ENCODE results near the gene BAAT.
"Not testable (repeated sequence)": the region's sequence is repeated elsewhere in the genome, so short reads cannot be mapped to it uniquely, and the experiment has no call there.

BAAT gene

DNA sequence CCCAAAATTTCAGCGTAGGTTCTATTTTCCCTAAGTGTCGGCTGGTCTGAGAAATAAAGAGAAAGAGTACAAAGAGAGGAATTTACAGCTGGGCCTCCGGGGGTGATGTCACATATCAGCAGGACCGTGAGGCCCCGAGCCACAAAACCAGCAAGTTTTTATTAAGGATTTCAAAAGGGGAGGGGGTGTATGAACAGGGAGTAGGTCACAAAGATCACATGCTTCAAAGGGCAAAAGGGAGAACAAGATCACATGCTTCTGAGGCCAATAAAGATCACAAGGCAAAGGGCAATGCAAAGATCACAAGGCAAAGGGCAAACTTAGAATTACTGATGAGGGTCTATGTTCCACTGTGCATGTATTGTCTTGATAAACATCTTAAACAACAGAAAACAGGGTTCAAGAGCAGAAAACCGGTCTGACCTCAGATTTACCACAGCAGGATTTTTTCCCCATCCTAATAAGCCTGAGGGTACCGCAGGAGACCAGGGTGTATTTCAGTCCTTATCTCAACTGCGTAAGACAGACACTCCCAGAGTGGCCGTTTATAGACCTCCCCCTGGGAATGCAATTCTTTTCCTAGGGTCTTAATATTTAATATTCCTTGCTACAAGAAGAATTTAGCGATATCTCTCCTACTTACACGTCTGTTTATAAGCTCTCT lies at the start of gene BAAT:
BAAT (minus strand) TSS at position 134 of the 664 bp plus-strand sequence. CDS start 13,602 bp downstream, outside the sequence.
- not testable (repeated sequence) for DNase-seq (ENCODE audit: low spot score)

DNA sequence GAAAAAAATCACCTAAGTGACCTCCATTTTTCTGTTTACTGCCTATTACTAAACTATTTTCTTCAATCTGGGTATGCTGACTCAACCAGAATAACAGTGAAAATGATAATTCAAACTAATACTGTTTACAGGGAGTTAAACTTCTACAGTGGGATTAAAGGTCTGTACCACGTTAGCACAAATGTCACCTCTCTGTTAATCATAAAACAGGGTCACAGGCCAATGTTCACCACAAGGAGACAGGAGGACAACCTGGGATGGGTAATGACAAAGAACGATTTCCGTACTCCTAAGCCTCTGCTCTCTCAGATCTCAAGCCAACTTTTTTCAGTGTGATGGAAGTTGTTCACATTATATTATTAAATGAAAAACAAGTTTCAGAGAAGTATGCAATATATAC lies 48.4 kb upstream of the BAAT start:
- DNase-seq (ENCODE audit: low spot score), result no peak

GRCh38 chr9:101432740-101433139 lies 47.9 kb upstream of the BAAT start:
- DNase-seq (ENCODE audit: low spot score), result no peak

DNA sequence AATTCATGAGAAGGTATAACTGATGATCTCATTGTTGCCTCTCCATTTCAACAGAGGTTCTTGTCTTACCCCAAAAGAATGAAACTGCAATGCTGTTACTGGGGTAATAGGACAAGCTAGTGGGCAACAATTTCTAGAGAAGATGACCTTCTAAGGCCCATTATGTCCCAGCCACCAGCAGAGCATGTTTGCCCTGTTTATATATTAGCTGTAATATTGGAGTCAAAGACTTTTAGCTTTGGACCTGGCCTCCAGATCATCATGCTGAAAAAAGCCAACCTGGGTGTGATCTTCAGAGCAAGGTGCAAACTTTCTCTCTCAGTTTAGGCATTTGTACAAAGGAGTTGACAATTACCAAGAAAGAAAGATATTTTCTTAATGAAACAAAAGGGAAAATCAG lies 47.4 kb upstream of the BAAT start:
- no peak for DNase-seq (ENCODE audit: low spot score)

- no peak for DNase-seq (ENCODE audit: low spot score)
Measured at GRCh38 chr9:101429736-101430135, 44.9 kb upstream of the BAAT start.

GRCh38 chr9:101428909-101429308 lies 44.1 kb upstream of the BAAT start:
- no peak for DNase-seq (ENCODE audit: low spot score)

DNA sequence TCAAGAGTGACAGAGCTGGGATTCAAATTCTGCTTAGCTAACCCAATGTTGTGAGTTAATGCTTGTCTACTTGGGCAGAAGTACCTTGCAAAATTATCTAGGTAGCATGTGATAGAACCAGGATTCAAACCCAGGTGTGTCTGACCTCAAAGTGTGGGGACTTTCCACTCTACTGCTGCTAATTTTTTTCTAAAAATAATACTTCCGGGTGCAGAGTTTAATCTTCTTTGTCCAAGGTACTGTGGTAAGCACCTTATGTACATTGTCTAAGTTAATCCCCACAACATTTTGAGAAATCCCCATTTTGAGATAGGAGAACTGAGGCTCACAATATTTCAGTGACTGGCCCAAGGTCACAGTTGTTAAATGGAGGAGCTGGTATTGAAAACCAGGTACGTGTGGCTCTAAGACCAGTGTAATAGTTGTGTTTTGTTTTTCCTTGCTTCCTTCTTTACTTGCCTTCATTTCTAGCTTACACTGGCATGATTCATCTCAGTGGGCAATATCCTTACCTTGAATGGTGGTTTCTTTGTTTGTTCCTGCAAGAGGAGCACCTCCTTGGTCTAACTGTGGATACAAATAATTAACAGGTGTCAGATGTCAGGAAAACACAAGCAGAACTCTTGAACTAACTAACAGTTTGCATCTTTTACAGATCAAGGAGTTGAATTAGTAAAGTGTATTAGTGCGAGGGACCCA lies 43.3 kb upstream of the BAAT start:
- DNase-seq (ENCODE audit: low spot score), result no peak

DNA sequence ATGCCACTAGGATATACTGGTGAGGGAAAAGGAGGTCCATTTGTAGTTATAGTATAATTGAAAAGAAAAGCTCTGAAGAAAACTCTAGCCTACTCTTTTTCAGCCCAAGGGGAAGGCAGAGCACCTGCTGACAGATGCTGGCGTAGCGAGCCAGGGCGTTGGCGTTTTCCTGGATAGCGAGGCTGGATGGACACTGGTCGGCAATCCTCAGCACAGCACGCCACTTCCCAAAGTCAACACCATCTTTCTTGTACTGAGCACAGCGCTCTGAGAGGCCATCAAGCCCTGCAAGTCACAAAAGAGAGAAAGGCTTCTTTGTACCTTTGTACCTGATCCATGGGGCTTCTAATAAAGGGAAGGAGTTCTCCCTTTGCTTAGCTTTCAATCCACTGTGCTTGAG lies 42.6 kb upstream of the BAAT start:
- no peak for DNase-seq (ENCODE audit: low spot score)

DNA sequence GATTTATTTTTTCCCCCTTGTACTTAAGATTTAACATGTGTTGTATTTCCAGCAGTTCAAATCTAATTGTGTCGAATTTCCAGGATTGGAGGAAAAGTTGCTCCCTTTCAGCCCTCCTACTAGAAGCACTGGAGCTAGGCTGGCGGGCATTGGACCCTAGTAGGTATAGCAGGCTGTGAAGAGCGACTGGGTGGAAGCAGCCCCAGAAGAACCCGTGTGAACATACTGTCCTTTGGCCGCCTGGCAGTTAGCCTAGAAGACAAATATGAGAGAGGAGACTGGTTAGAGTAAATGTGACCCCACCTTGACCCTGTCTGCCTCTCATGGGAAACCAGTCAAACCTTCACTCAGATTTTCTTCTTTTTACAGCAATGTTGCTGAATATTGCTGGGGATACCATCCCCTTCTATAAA lies 36.9 kb upstream of the BAAT start:
- no peak for DNase-seq (ENCODE audit: low spot score)

DNA sequence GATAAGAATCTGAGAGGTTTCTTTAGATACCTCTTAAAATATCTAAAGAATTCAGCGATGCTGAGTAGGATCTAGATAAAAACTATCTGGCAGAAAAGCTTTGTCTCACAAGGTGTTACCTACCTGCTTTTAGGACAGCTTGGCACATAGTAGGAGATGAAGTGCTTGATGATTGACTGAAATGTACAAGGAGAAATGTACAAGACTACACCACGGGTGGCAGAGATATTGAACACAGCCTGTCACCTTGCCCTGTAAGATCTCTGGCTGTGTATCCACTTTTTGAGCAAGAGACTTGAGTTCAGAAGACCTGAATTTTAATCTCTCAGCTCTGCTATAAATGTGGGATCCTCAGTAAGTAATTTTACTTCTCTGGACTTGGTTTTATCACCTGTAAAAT lies 35.1 kb upstream of the BAAT start:
- DNase-seq (ENCODE audit: low spot score), result no peak

GRCh38 chr9:101418518-101419430 lies 34.0 kb upstream of the BAAT start:
- DNase-seq (ENCODE audit: low spot score), result no peak

- no peak for DNase-seq (ENCODE audit: low spot score)
Measured at GRCh38 chr9:101417977-101418376, 33.2 kb upstream of the BAAT start.

- no peak for DNase-seq (ENCODE audit: low spot score)
Measured at GRCh38 chr9:101417389-101417788, 32.6 kb upstream of the BAAT start.

GRCh38 chr9:101415578-101415977 lies 30.8 kb upstream of the BAAT start:
- DNase-seq (ENCODE audit: low spot score), result no peak

- no peak for DNase-seq (ENCODE audit: low spot score)
Measured at GRCh38 chr9:101414839-101415238, 30.0 kb upstream of the BAAT start.

- DNase-seq (ENCODE audit: low spot score), result no peak
Measured at GRCh38 chr9:101409079-101409477, 24.3 kb upstream of the BAAT start.

DNA sequence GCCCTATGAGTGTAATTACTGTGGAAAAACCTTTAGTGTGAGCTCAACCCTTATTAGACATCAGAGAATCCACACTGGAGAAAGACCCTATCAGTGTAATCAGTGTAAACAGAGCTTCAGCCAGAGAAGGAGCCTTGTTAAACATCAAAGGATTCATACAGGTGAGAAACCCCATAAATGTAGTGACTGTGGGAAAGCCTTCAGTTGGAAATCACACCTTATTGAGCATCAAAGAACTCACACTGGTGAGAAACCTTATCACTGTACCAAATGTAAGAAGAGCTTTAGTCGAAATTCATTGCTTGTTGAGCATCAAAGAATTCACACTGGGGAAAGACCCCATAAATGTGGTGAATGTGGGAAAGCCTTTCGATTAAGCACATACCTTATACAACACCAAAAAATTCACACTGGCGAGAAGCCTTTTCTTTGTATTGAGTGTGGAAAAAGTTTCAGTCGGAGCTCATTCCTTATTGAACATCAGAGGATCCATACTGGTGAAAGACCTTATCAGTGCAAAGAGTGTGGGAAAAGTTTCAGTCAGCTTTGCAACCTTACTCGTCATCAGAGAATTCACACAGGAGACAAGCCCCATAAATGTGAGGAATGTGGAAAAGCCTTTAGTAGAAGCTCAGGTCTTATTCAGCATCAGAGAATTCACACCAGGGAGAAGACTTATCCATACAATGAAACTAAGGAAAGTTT lies 23.7 kb upstream of the BAAT start:
- DNase-seq (ENCODE audit: low spot score), result no peak

GRCh38 chr9:101403516-101404285 lies 18.9 kb upstream of the BAAT start:
- no peak for DNase-seq (ENCODE audit: low spot score)

DNA sequence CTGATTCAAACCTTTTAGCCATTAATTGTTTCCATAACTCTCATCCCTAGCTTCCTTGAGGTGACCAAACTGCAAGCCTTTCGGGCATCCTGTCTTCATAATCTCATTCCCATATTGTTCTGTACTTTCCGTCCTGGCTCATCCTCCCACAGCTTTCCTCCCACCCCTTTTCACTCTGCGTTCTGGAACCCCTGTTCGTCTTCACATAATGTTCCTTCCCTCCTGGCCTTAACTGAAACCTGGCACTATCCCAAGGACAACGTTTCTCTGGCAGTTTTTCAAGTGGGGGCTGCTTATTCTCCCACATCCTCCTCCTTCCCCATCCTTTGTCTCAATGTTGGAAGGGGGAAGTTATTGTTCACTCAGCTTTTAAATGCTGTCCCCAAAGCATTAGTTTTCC lies 15.3 kb upstream of the BAAT start:
- no peak for DNase-seq (ENCODE audit: low spot score)

GRCh38 chr9:101399643-101399970 lies 14.8 kb upstream of the BAAT start:
- peak; percentile 1 for DNase-seq (ENCODE audit: low spot score)

DNA sequence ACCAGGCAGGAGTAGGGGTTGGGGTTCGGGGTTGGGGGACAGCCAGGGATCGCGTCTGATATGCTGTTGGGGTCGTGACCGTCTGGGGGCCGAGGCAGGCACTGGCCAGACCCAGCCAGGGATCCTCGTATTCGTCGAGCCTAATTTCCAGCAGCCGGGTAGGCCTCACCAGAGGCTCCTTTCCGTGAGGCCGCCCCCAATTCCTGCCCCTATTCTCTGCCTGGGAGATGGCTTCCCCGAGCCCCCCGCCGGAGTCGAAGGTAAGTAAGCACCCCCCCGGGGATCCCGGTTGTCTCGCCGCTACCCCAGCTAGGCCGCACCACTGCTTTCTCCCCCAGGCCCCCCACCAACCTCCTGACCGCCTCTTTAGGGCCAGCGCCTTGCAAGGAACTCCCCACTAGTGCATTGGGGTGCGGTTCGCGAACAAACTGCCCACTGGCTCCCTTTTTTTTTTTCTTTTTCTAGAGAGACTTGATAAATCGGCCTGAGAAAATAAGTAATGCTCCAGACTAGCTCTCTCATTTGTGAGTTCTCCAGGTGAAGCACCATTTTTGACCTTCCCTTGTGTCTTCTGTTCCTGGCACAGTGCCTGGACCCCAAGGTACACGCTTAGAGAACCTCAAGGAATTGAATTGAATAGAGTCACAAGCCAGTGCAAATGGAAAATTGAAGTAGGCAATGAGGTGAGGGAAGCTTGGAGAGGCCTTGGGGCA lies 14.3 kb upstream of the BAAT start:
- DNase-seq (ENCODE audit: low spot score), result no peak

Measured in CD4-positive, alpha-beta T cell treated with Interleukin-2 at 100 ng/mL for 4 hours (primary cell).